Ramos (cell line): ENCODE data around the gene PITPNC1.
"Not testable (repeated sequence)": the region's sequence is repeated elsewhere in the genome, so short reads cannot be mapped to it uniquely, and the experiment has no call there.

Source experiments
- in situ Hi-C: fragments of 300-500 bp; cut with MboI; formaldehyde crosslinking; loops from one replicate; pipeline ENCODE4 v1.14.3; 2022; ENCODE audit warnings: low sequenced_read_pairs; ENCODE audit not compliant: unreplicated experiment

PITPNC1 gene

DNA sequence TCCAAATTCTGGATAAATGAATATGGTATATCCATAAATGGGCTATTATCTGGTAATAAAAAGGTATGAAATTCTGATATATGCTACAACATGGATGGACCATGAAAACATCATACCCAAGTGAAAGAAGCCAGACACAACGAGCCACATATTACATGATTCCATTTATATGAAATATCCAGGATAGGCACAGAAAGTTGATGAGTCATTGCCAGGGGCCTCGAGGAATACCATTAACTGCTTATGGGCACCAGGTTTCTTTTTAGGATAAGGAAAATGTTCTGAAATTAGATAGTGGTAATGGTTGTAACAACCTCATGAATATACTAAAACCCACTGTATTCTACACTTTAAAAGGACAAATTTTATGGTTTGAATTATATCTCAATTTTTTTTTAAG, 123.2 kb downstream of the PITPNC1 start:
- in situ Hi-C loops: no loop called here

DNA sequence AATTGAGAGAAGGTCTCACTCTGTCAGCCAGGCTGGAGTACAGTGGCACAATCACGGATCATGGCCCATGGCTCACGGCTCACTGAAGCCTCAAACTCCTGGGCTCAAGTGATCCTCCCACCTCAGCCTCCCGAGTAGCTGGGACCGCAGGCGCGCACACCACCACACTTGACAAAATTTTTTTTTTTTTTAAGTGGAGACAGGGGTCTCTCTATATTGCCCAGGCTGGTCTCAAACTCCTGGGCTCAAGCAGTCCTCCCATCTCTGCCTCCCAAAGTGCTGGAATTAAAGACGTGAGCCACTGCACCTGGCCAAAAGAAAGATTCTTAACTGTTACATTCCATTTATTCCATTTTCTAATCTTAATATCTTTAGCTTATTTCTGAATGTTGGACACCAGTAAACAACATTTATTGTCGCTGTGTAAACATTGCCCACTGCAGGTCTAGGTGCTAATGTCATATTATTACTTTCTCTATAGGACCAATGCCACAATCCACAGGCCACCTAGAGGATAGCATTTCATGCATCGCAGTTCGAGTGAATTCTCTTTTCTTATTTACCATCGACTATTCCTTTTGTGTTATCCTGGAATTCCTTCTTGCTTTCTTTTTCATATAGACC, 123.7 kb downstream of the PITPNC1 start:
- in situ Hi-C loops: no loop called here

DNA sequence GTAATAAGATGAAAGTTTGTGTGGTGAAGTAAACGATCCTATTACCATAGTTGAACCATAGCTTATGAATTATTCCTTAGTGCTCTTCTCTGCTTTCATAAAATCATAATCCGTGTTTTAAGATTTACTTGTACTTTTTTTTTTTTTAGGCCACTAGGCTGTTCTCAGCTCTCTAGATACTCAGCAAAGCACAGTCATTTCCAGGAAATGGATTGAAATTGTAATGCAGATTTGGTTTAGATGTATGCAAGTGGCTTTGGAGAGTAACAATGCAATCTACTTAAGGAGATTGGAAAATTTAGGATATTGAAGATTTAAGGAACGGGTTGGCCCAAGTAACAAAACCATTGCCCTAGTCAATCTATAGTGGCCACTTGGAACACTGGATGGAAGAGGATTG, 125.1 kb downstream of the PITPNC1 start:
- in situ Hi-C loops: no loop called here

- in situ Hi-C loops: no loop called here
Measured at GRCh38 chr17:67503184-67503583, 126.1 kb downstream of the PITPNC1 start.

GRCh38 chr17:67503739-67504138, 126.7 kb downstream of the PITPNC1 start:
- in situ Hi-C loops: no loop called here

DNA sequence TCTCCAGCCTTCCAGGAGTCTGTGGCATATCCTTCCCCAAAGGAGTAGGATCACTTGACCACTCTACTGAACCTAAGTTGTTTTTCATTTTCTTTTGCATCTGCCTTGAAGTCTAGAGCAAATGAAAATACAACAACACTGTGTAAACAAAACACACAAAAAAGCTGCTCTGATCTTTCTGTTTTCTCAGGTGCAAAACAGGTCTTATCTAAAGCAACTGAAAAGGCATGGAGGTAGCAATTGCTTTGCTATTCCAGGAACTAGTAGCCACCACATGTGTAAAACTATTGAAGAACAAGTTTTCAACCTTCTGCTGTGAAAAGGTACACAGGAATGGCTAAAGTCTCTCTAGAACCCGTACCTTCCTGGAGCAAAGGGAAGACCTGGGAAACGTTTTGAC, 127.1 kb downstream of the PITPNC1 start:
- in situ Hi-C loops: no loop called here

- in situ Hi-C loops: no loop called here
Measured at GRCh38 chr17:67506966-67507365, 129.9 kb downstream of the PITPNC1 start.

DNA sequence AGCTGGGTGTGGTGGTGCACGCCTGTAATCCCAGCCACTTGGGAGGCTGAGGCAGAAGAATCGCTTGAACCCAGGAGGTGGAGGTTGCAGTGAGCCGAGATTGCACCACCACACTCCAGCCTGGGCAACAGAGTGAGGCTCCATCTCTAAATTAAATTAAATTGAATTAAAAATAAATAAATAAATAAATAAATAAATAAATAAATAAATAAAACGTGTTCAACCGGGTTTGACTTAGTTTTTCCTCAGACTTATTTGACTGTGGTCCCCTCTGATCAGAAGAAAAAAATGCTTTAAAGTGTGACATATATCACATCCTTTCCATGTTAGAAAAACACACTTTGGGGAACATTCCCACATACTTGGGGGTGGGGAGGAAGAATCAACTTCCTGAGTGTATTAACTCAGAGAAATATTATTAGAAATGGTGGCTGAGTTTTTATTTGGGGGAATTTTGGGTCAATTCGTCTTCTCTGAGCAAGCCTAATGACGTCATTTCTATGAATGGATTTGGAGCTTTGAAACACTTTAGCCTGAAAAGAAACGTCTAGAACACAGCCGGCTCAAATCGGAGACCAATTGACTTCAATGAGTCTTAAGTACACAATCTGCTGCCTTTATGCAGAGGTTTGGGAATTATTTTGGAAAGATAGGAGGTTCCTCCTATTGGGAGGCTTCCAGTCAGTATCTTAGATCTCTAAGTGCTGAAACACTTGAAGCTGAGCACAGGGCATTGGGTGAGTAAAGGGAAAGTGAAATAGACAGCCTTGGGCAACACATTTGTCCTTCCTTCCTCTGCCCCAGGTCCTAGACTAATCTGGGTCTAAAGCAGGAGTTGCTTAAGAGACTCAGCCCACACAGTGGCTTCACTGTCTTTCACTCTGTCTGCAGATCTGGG, 132.6 kb downstream of the PITPNC1 start:
- in situ Hi-C loops: no loop called here

DNA sequence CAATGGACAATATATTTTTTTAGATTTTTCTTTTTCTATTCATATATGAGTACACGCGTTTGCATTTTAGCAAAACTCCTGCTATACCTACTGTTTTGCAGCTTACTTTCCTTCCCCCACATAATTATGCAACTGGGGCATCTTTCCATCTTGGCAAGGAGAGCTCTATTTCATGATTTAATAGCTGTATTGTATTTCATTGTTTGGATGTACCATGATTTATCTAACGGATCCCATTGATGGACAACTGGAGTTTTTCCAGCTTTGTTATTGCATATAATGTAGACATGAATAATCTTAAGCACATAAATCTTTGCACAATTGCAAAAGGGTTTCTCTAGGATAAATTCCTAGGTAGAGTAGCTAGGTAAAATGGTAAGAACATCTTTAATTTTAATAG, 133.9 kb downstream of the PITPNC1 start:
- in situ Hi-C loops: no loop called here

- in situ Hi-C loops: no loop called here
Measured at GRCh38 chr17:67511804-67512203, 134.7 kb downstream of the PITPNC1 start.

DNA sequence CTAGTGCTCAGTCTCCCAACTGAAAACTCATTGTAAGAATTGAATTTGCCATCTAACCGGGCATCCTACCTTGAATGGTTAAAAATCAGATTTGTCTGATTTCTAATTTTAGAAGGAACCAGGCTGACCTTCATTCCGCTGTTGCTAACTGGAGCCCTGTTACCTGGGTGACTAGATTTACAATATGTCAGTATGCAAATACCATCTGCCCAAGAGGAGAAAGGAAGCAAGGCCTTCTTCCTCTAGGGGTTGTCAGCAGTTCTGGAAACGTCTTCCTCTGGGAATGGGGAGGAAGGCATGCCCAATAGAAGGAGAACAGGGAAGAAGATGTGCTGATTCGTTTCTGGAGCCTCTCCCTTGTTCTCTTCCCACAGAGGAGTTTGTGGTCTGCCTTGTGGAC, 137.9 kb downstream of the PITPNC1 start:
- in situ Hi-C loops: no loop called here

- in situ Hi-C loops: no loop called here
Measured at GRCh38 chr17:67515490-67516083, 138.5 kb downstream of the PITPNC1 start.

DNA sequence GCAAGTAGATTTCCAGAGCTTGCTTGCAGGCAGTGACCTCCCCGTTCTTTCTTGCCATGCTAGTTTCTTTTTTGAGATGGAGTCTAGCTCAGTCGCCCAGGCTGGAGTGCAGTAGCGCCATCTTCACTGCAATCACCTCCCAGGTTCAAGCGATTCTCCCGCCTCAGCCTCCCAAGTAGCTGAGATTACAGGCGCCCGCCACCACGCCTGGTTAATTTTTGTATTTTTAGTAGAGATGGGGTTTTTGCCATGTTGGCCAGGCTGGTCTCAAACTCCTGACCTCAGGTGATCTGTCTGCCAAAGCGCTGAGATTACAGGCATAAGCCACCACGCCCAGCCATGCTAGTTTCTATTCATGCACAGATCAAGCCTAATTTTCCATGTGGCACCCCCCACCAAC, 139.5 kb downstream of the PITPNC1 start:
- in situ Hi-C loops: not testable (repeated sequence)

DNA sequence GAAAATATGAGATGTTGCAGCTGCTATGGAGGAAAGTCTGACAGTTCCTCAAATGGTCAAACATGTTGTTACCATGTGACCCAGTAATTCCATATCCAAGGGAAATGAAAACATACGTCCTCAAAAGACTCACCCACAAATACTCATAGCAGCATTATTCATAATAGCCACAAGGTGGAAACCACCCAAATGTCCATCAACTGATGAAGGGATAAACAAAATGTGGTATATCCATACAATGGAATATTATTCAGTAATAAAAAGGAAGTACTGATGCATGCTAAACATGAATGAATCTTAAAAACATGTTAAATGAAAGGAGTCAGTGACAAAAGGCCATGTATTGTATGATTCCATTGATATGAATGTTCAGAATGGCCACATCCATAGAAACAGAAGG, 140.2 kb downstream of the PITPNC1 start:
- in situ Hi-C loops: no loop called here

DNA sequence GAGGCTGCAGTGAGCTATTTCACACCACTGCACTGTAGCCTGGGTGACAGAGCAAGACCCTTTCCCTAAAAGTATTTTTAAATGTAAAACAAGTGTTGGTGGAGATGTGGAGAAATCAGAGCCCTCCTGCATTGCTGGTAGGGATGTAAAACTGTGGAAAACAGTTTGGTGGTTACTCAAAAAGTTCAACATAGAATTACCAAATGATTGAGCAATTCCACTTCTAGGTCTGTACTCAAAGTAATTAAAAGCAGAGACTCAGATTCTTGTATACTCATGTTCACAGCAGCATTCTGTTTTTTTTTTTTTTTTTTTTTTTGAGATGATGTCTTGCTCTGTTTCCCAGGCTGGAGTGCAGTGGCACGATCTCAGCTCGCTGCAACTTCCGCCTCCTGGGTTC, 141.8 kb downstream of the PITPNC1 start:
- in situ Hi-C loops: no loop called here

- in situ Hi-C loops: no loop called here
Measured at GRCh38 chr17:67519801-67520251, 142.7 kb downstream of the PITPNC1 start.

- in situ Hi-C loops: no loop called here
Measured at GRCh38 chr17:67520252-67520906, 143.3 kb downstream of the PITPNC1 start.

GRCh38 chr17:67520916-67521774, 144.1 kb downstream of the PITPNC1 start:
- in situ Hi-C loops: no loop called here

GRCh38 chr17:67521775-67522069, 144.6 kb downstream of the PITPNC1 start:
- in situ Hi-C loops: no loop called here

GRCh38 chr17:67523101-67523500, 146.0 kb downstream of the PITPNC1 start:
- in situ Hi-C loops: no loop called here
